ENCODE measurements around the gene PEPD.

The PEPD gene

GRCh38 chr19:33517922-33518321 lies 3.7 kb downstream of the PEPD start:
- Histone ChIP-seq H3K27ac (replicated peaks) (no peak overlapping the region), H3K27me3 (ENCODE audit: insufficient read depth, poor library complexity, severe bottlenecking) (peaks cover 11% of the 10 kb centered on the region), H3K4me3 (replicated peaks; ENCODE audit: insufficient read depth, low read length) (no peak overlapping the region)
- TF ChIP-seq GABPA (IDR thresholded peaks at IDR 0.05; ENCODE audit: low read depth) = no peak
- TF ChIP-seq SPI1 (IDR thresholded peaks at IDR 0.05; ENCODE audit: borderline replicate concordance, low read depth) = no peak
- TF ChIP-seq POLR2AphosphoS5 (IDR thresholded peaks at IDR 0.05; ENCODE audit: low read depth) = no peak
- no peak for TF ChIP-seq CTCF (IDR thresholded peaks at IDR 0.05; ENCODE audit: insufficient read depth, low read length)
- TF ChIP-seq REST (IDR thresholded peaks at IDR 0.05; ENCODE audit: insufficient replicate concordance, low read depth) = no peak
- DNase-seq (ENCODE audit: low read depth in 1 of 2, low spot score in 1 of 2) = no peak

- peaks cover 11% of the 10 kb centered on the region for H3K27me3 ChIP-seq (ENCODE audit: insufficient read depth, poor library complexity, severe bottlenecking)
- TF ChIP-seq REST (IDR thresholded peaks at IDR 0.05; ENCODE audit: insufficient replicate concordance, low read depth) = no peak
- no peak for TF ChIP-seq POLR2AphosphoS5 (IDR thresholded peaks at IDR 0.05; ENCODE audit: low read depth)
- no peak for TF ChIP-seq SPI1 (IDR thresholded peaks at IDR 0.05; ENCODE audit: borderline replicate concordance, low read depth)
- no peak for TF ChIP-seq GABPA (IDR thresholded peaks at IDR 0.05; ENCODE audit: low read depth)
- TF ChIP-seq CTCF (IDR thresholded peaks at IDR 0.05; ENCODE audit: insufficient read depth, low read length) = no peak
- no peak overlapping the region for H3K27ac ChIP-seq (replicated peaks)
- DNase-seq (ENCODE audit: low read depth in 1 of 2, low spot score in 1 of 2) = no peak
- H3K4me3 ChIP-seq (replicated peaks; ENCODE audit: insufficient read depth, low read length) = no peak overlapping the region
Measured at GRCh38 chr19:33515921-33516320, 5.7 kb downstream of the PEPD start.

- Histone ChIP-seq H3K4me3 (replicated peaks; ENCODE audit: insufficient read depth, low read length) (no peak overlapping the region), H3K27me3 (ENCODE audit: insufficient read depth, poor library complexity, severe bottlenecking) (peaks cover 11% of the 10 kb centered on the region), H3K27ac (replicated peaks) (no peak overlapping the region)
- TF ChIP-seq POLR2AphosphoS5 (IDR thresholded peaks at IDR 0.05; ENCODE audit: low read depth) = no peak
- TF ChIP-seq GABPA (IDR thresholded peaks at IDR 0.05; ENCODE audit: low read depth) = no peak
- TF ChIP-seq SPI1 (IDR thresholded peaks at IDR 0.05; ENCODE audit: borderline replicate concordance, low read depth) = no peak
- TF ChIP-seq REST (IDR thresholded peaks at IDR 0.05; ENCODE audit: insufficient replicate concordance, low read depth) = no peak
- no peak for TF ChIP-seq CTCF (IDR thresholded peaks at IDR 0.05; ENCODE audit: insufficient read depth, low read length)
- DNase-seq (ENCODE audit: low read depth in 1 of 2, low spot score in 1 of 2) = no peak
Measured at GRCh38 chr19:33514885-33515551, 6.6 kb downstream of the PEPD start.

All from HL-60 (cell line).